IMR-90 (cell line): ENCODE measurements around the gene R3HDM2. TPM values are rescaled to one million over a fixed set of nuclear protein-coding genes. Genes with fewer than 3 reads are reported as not detected.

Experiments used
- ATAC-seq: fragments of 200-7000 bp; cut with Tn5 transposase; 2 replicates; pipeline ENCODE4 v1.9.1; 2020; ENCODE audit warnings: low read depth, mild to moderate bottlenecking, moderate library complexity
- BruUV-seq: library from RNA; stranded (reverse); fragments of 400-500 nt; replicated peaks from 2 replicates; lab custom pipeline; 2021; lab: Mats Ljungman, UMichigan
- CTCF ChIA-PET: fragments of 300-600 bp; formaldehyde crosslinking; extraction: SDS; loops from one replicate; lab custom pipeline; 2021; ENCODE audit warnings: antibody characterized with exemption; lab: Yijun Ruan, JAX
- POLR2A ChIA-PET: fragments of 300-600 bp; sonication (Branson Sonifier 250); formaldehyde crosslinking; loops from one replicate; lab custom pipeline; 2022; ENCODE audit warnings: antibody characterized with exemption; ENCODE audit not compliant: unreplicated experiment; lab: Charles Lee
- DNase-seq: peaks from one replicate; pipeline ENCODE4 v3.0.0; 2013
- H2AFZ ChIP-seq: replicated peaks from 2 replicates; pipeline ENCODE3; 2013; ENCODE audit warnings: low read length, mild to moderate bottlenecking; ENCODE audit not compliant: poor library complexity
- H2AK5ac ChIP-seq: 2 replicates; pipeline ENCODE4 v1.6.1; 2013; ENCODE audit warnings: low read depth, low read length, inconsistent platforms
- H2AK9ac ChIP-seq: replicated peaks from 2 replicates; pipeline ENCODE3; 2013; ENCODE audit warnings: mild to moderate bottlenecking, low read depth, low read length, moderate library complexity; ENCODE audit not compliant: poor library complexity
- H2BK120ac ChIP-seq: 2 replicates; pipeline ENCODE4 v1.6.1; 2013; ENCODE audit warnings: low read depth, low read length, inconsistent platforms
- H2BK15ac ChIP-seq: 3 replicates; pipeline ENCODE4 v1.6.1; 2013; ENCODE audit warnings: low read depth, low read length, inconsistent platforms
- H2BK20ac ChIP-seq: 2 replicates; pipeline ENCODE4 v1.6.1; 2013; ENCODE audit warnings: low read depth, mild to moderate bottlenecking, inconsistent platforms, low read length, moderate library complexity
- H2BK5ac ChIP-seq: 2 replicates; pipeline ENCODE4 v1.6.1; 2013; ENCODE audit warnings: mild to moderate bottlenecking, low read depth, low read length, inconsistent platforms; ENCODE audit not compliant: poor library complexity, severe bottlenecking
- H3K14ac ChIP-seq: replicated peaks from 2 replicates; pipeline ENCODE4 v1.6.1; 2013; ENCODE audit warnings: low read depth, low read length, inconsistent platforms
- H3K18ac ChIP-seq: 2 replicates; pipeline ENCODE4 v1.6.1; 2013; ENCODE audit warnings: low read depth, low read length, control low read depth
- H3K23ac ChIP-seq: 2 replicates; pipeline ENCODE4 v1.6.1; 2013; ENCODE audit warnings: low read depth, low read length, inconsistent platforms
- H3K27ac ChIP-seq: 2 replicates; pipeline ENCODE4 v1.5.1; 2013; ENCODE audit warnings: mild to moderate bottlenecking, control low read depth, low read length; ENCODE audit not compliant: insufficient read depth
- H3K27me3 ChIP-seq: 2 replicates; pipeline ENCODE4 v1.6.1; 2013; ENCODE audit warnings: low read length; ENCODE audit not compliant: control insufficient read depth, insufficient read depth
- H3K36me3 ChIP-seq: 2 replicates; pipeline ENCODE4 v1.6.1; 2013; ENCODE audit warnings: low read length, mixed read lengths; ENCODE audit not compliant: control insufficient read depth, insufficient read depth
- H3K4ac ChIP-seq: 2 replicates; pipeline ENCODE4 v1.6.1; 2013; ENCODE audit warnings: low read depth, low read length, inconsistent platforms
- H3K4me1 ChIP-seq: 2 replicates; pipeline ENCODE4 v1.6.1; 2013; ENCODE audit warnings: low read length, mixed read lengths; ENCODE audit not compliant: control insufficient read depth, insufficient read depth
- H3K4me2 ChIP-seq: 2 replicates; pipeline ENCODE4 v1.6.1; 2013; ENCODE audit warnings: low read depth, mild to moderate bottlenecking, control low read depth, low read length, moderate library complexity
- H3K4me3 ChIP-seq: 2 replicates; pipeline ENCODE4 v1.5.1; 2013; ENCODE audit warnings: low read depth, mild to moderate bottlenecking, control low read depth, low read length, moderate library complexity; ENCODE audit not compliant: insufficient read depth
- H3K56ac ChIP-seq: 2 replicates; pipeline ENCODE4 v1.6.1; 2013; ENCODE audit warnings: low read length, inconsistent platforms; ENCODE audit not compliant: insufficient read depth; ENCODE audit errors: extremely low read depth
- H3K79me1 ChIP-seq, 2 experiments: 2 replicates each; pipeline ENCODE4 v1.6.1; 2013; ENCODE audit warnings: low read length in 2 of 2, inconsistent platforms in 1 of 2, low read depth in 1 of 2
- H3K9ac ChIP-seq: 2 replicates; pipeline ENCODE4 v1.6.1; 2013; ENCODE audit warnings: low read depth, low read length, control low read depth
- H3K9me1 ChIP-seq: 2 replicates; pipeline ENCODE4 v1.6.1; 2013; ENCODE audit warnings: low read length, inconsistent platforms; ENCODE audit not compliant: insufficient read depth
- H3K9me3 ChIP-seq: 2 replicates; pipeline ENCODE4 v1.6.1; 2013; ENCODE audit warnings: low read length; ENCODE audit not compliant: control insufficient read depth, insufficient read depth
- H4K20me1 ChIP-seq: 2 replicates; pipeline ENCODE4 v1.6.1; 2013; ENCODE audit warnings: low read length, inconsistent platforms; ENCODE audit not compliant: insufficient read depth
- H4K5ac ChIP-seq: 2 replicates; pipeline ENCODE4 v1.6.1; 2013; ENCODE audit warnings: mild to moderate bottlenecking, low read depth, low read length, control low read depth
- H4K8ac ChIP-seq, 2 experiments: 2 replicates each; pipeline ENCODE4 v1.6.1; 2013; ENCODE audit warnings: low read depth in 2 of 2, low read length in 2 of 2, control low read depth in 1 of 2, inconsistent platforms in 1 of 2
- H4K91ac ChIP-seq: 2 replicates; pipeline ENCODE4 v1.6.1; 2013; ENCODE audit warnings: low read depth, low read length, inconsistent platforms; ENCODE audit not compliant: insufficient read depth
- BHLHE40 ChIP-seq: fragments of 150-350 bp; IDR thresholded peaks from 2 replicates; pipeline ENCODE4 v1.6.1; 2016; ENCODE audit warnings: mild to moderate bottlenecking, low read depth, low read length
- CEBPB ChIP-seq: IDR thresholded peaks from 2 replicates; pipeline ENCODE4 v1.6.1; 2012; ENCODE audit warnings: low read depth, low read length, improper control_type of control experiment
- CHD1 ChIP-seq: IDR thresholded peaks from 2 replicates; pipeline ENCODE4 v1.6.1; 2012; ENCODE audit warnings: low read depth, low read length, improper control_type of control experiment
- CTCF ChIP-seq: conservative IDR thresholded peaks from 2 replicates; pipeline ENCODE4 v1.5.1; 2012; ENCODE audit warnings: mild to moderate bottlenecking, low read depth, low read length, improper control_type of control experiment
- ELK1 ChIP-seq: fragments of 150-350 bp; IDR thresholded peaks from 2 replicates; pipeline ENCODE4 v1.6.1; 2016; ENCODE audit warnings: low read depth, mild to moderate bottlenecking, low read length, moderate library complexity, borderline replicate concordance
- FOS ChIP-seq: fragments of 150-350 bp; IDR thresholded peaks from 2 replicates; pipeline ENCODE4 v1.6.1; 2016; ENCODE audit warnings: low read depth, low read length
- MAFK ChIP-seq: IDR thresholded peaks from 2 replicates; pipeline ENCODE4 v1.6.1; 2012; ENCODE audit warnings: low read depth, low read length, improper control_type of control experiment
- MAZ ChIP-seq: IDR thresholded peaks from 2 replicates; pipeline ENCODE4 v1.6.1; 2012; ENCODE audit warnings: low read depth, mild to moderate bottlenecking, low read length, improper control_type of control experiment, moderate library complexity, borderline replicate concordance
- MXI1 ChIP-seq: IDR thresholded peaks from 2 replicates; pipeline ENCODE4 v1.6.1; 2012; ENCODE audit warnings: low read depth, mild to moderate bottlenecking, low read length, moderate library complexity, borderline replicate concordance
- NFE2L2 ChIP-seq: fragments of 150-350 bp; IDR thresholded peaks from 2 replicates; pipeline ENCODE4 v1.6.1; 2016; ENCODE audit warnings: low read depth, mild to moderate bottlenecking, low read length
- POLR2A ChIP-seq: IDR thresholded peaks from 2 replicates; pipeline ENCODE4 v1.6.1; 2012; ENCODE audit warnings: mild to moderate bottlenecking, low read depth, low read length
- RAD21 ChIP-seq: IDR thresholded peaks from 2 replicates; pipeline ENCODE4 v1.6.1; 2012; ENCODE audit warnings: low read length, improper control_type of control experiment
- RCOR1 ChIP-seq: IDR thresholded peaks from 2 replicates; pipeline ENCODE4 v1.6.1; 2012; ENCODE audit warnings: mild to moderate bottlenecking, low read length, improper control_type of control experiment; ENCODE audit not compliant: insufficient replicate concordance
- RFX5 ChIP-seq: IDR thresholded peaks from 2 replicates; pipeline ENCODE4 v1.8.0; 2012; ENCODE audit warnings: low read depth, mild to moderate bottlenecking, low read length, moderate library complexity
- SMC3 ChIP-seq: fragments of 150-350 bp; IDR thresholded peaks from 2 replicates; pipeline ENCODE4 v1.6.1; 2016; ENCODE audit warnings: low read depth, mild to moderate bottlenecking, antibody characterized with exemption, low read length, moderate library complexity
- WGBS, 2 experiments: methylation state at CpG; one replicate each; pipeline versions ENCODE4 v1.1.5 to v1.1.7; 2013; ENCODE audit warnings: missing lambda C conversion rate in 2 of 2; ENCODE audit not compliant: insufficient read length in 1 of 2; ENCODE audit errors: extremely low coverage in 2 of 2; 5-methylcytosine and 5-hydroxymethylcytosine counted together
- dilution Hi-C: fragments of 300-500 bp; cut with HindIII; formaldehyde crosslinking; loops from one replicate; pipeline ENCODE4 v1.14.3; 2018; ENCODE audit warnings: low sequenced_read_pairs; ENCODE audit not compliant: unreplicated experiment
- in situ Hi-C: fragments of 300-500 bp; cut with MboI; formaldehyde crosslinking; loops from 3 replicates; pipeline ENCODE4 v1.14.3; 2019; ENCODE audit warnings: low sequenced_read_pairs, inconsistent platforms, mixed read lengths
- intact Hi-C: fragments of 100-400 bp; cut with micrococcal nuclease; formaldehyde crosslinking; loops from 2 replicates; pipeline ENCODE4 v1.10.0; 2022
- polyA plus RNA-seq, 3 experiments: library from polyadenylated mRNA; depleted of rRNA; stranded (reverse); fragments of >200 nt; gene quantifications; 2 replicates each; pipeline ENCODE4 v1.2.3, GENCODE V29; 2012; ENCODE audit warnings: low replicate concordance in 1 of 3
- total RNA-seq: library from RNA; depleted of rRNA; stranded (reverse); fragments of >200 nt; gene quantifications from 2 replicates; pipeline ENCODE4 v1.2.3, GENCODE V29; 2012
- TF ChIP-seq, protein P1 (sequence below): fragments of 150-350 bp; IDR thresholded peaks from 2 replicates; pipeline ENCODE4 v1.6.1; 2017; ENCODE audit warnings: mild to moderate bottlenecking, antibody characterized with exemption, low read length, low read depth

Gene R3HDM2
- total and polyA plus RNA-seq, 2 of the 4 experiments (the other 2 are of a cell fraction), result 7.5 to 28.4 TPM

GRCh38 chr12:57296291-57296690 is 134.6 kb downstream of the R3HDM2 start:
- Histone ChIP-seq H4K20me1 (no peaks in the 10 kb centered on the region), H3K9me3 (no peaks in the 10 kb centered on the region), H2BK5ac (no peak overlapping the region), H3K56ac (no peak overlapping the region), H3K4me1 (no peaks in the 10 kb centered on the region; the same call in 1 of the 2 replicates), H2AFZ (no peak overlapping the region), H4K91ac (no peak overlapping the region), H3K4ac (no peak overlapping the region), H2AK9ac (no peak overlapping the region), H3K79me1 (no peaks in the 10 kb centered on the region; a peak in 2 of 4 replicates), H3K36me3 (peaks cover 33% of the 10 kb centered on the region), H3K23ac (no peak overlapping the region), H3K27ac (no peak overlapping the region), H2BK15ac (no peak overlapping the region), H4K8ac (no peak overlapping the region), H3K14ac (no peak overlapping the region), H3K9me1 (no peaks in the 10 kb centered on the region), H3K9ac (no peak overlapping the region), H2AK5ac (no peak overlapping the region), H2BK120ac (no peak overlapping the region), H4K5ac (no peak overlapping the region), H2BK20ac (no peak overlapping the region), H3K18ac (no peak overlapping the region), H3K4me2 (no peak overlapping the region), H3K27me3 (no peaks in the 10 kb centered on the region), H3K4me3 (no peak overlapping the region)
- DNase-seq (no peak), ATAC-seq (no peak)
- in situ Hi-C loops (no loop called here), dilution Hi-C loops (no loop called here), intact Hi-C loops (no loop called here)
- BruUV-seq, result no TSS peak
- ChIA-PET CTCF (no interaction called here), POLR2A (no interaction called here)
- WGBS, 2 experiments, result no CpG with 5 or more reads among the region's 4 CpGs
- no peak for TF ChIP-seq POLR2A
- no peak for TF ChIP-seq RFX5
- TF ChIP-seq CHD1, result no peak
- TF ChIP-seq CEBPB, result no peak
- TF ChIP-seq, protein P1, sequence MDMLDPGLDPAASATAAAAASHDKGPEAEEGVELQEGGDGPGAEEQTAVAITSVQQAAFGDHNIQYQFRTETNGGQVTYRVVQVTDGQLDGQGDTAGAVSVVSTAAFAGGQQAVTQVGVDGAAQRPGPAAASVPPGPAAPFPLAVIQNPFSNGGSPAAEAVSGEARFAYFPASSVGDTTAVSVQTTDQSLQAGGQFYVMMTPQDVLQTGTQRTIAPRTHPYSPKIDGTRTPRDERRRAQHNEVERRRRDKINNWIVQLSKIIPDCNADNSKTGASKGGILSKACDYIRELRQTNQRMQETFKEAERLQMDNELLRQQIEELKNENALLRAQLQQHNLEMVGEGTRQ, result no peak
- TF ChIP-seq RAD21, result no peak
- no peak for TF ChIP-seq ELK1
- TF ChIP-seq BHLHE40, result no peak
- TF ChIP-seq SMC3, result no peak
- no peak for TF ChIP-seq CTCF
- no peak for TF ChIP-seq RCOR1
- TF ChIP-seq MAZ, result no peak
- no peak for TF ChIP-seq NFE2L2
- TF ChIP-seq FOS, result no peak
- no peak for TF ChIP-seq MAFK
- no peak for TF ChIP-seq MXI1
